Measurements from ENCODE around the gene HLA-E.

- TF ChIP-seq POLR2AphosphoS5 (IDR thresholded peaks at IDR 0.05; ENCODE audit: low read depth): no peak
- TF ChIP-seq CTCF (conservative IDR thresholded peaks at IDR 0.05; ENCODE audit: low read depth in 2 of 2): no peak
- TF ChIP-seq ETS1 (IDR thresholded peaks at IDR 0.05): no peak
- no peak for TF ChIP-seq EZH2phosphoT487 (IDR thresholded peaks at IDR 0.05; ENCODE audit: unreplicated experiment)
- TF ChIP-seq EZH2 (IDR thresholded peaks at IDR 0.05; ENCODE audit: low read depth, unreplicated experiment): no peak
- no peak for TF ChIP-seq JUNB (IDR thresholded peaks at IDR 0.05; ENCODE audit: unreplicated experiment)
These were observed 28.3 kb upstream of the HLA-E start for GRCh38 chr6:30461055-30461454.
